Measurements from ENCODE around the gene DPYD. TPM values are rescaled to one million over a fixed set of nuclear protein-coding genes. Genes with fewer than 3 reads are reported as not detected.

DPYD gene
- total RNA-seq, 1 donor from 2014 or later = 9.2 TPM

DNA sequence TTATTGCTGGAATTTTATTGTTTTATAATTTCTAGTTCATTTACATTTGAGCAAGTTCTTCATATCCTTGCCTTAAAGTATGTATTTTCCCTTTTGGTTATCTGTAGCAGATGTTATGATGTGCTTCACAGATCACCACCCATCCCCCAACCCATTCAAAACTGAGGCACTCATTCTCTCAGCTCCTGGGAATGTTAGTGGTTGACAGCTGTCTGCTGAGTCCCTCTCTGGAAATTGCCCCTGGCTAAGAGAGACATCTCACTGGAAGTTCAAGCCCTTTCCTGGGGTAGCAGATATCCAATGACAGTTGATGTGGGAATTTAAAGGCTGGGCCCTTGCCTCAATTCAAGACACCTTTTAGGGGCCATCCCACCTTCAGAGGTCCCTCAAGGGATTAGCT lies 4.3 kb upstream of the DPYD start:
- no peak for TF ChIP-seq CTCF (IDR thresholded peaks at IDR 0.05; ENCODE audit: borderline replicate concordance)
- no peaks in the 10 kb centered on the region for H3K36me3 ChIP-seq

GRCh38 chr1:97923811-97924210 lies 3.0 kb upstream of the DPYD start:
- H3K4me1 ChIP-seq = peaks cover 26% of the 10 kb centered on the region
- no peak overlapping the region for H3K4me3 ChIP-seq
- no peaks in the 10 kb centered on the region for H3K36me3 ChIP-seq
- no peaks in the 10 kb centered on the region for H3K27me3 ChIP-seq (ENCODE audit: low read depth)
- H3K27ac ChIP-seq (replicated peaks) = no peak overlapping the region
- no peak for TF ChIP-seq CTCF (IDR thresholded peaks at IDR 0.05; ENCODE audit: borderline replicate concordance)
- intact Hi-C loops (cut with micrococcal nuclease) = no loop called here
- H3K9me3 ChIP-seq (replicated peaks) = no peaks in the 10 kb centered on the region
- DNase-seq = no peak

More for the DNA sequence above, 4.3 kb upstream of the DPYD start:
- no peak overlapping the region for H3K27ac ChIP-seq (replicated peaks)
- H3K9me3 ChIP-seq (replicated peaks) = no peaks in the 10 kb centered on the region
- intact Hi-C loops (cut with micrococcal nuclease) = no loop called here
- H3K27me3 ChIP-seq (ENCODE audit: low read depth) = no peaks in the 10 kb centered on the region
- DNase-seq = no peak
- H3K4me3 ChIP-seq = no peak overlapping the region
- H3K4me1 ChIP-seq = peaks cover 13% of the 10 kb centered on the region

DNA sequence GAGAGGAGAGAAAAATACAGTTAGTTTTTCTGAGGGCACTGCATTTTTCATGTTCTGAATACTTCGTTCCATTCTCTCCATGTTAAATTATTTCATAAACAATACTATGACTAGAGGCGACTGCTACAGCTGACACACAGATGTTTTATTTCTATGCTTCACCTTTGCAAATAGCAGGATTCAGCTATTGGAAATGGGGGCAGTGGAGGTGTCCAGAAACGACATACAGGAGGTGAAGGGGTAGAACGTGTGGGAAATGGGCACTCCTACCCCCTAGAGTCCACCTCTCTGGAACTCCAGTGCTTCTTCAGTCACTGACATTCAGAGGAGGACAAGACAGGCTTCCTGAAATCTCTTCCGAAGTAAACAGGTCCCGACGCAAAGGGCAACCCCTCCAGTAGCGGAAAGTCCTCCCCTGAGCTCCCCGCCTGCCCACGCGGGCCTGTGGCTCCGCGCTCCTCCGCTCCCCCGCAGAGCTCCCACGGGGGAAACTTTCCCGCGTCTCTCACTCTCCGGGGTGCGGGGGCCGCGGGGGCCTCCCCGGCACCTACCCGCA lies 480 bp downstream of the DPYD start:
- no peaks in the 10 kb centered on the region for H3K27me3 ChIP-seq (ENCODE audit: low read depth)
- DNase-seq = no peak
- H3K9me3 ChIP-seq (replicated peaks) = no peaks in the 10 kb centered on the region
- peak overlapping the region; percentile 95 for H3K4me3 ChIP-seq
- H3K27ac ChIP-seq (replicated peaks) = peak overlapping the region; percentile 95
- intact Hi-C loops (cut with micrococcal nuclease) = no loop called here
- peaks cover 45% of the 10 kb centered on the region for H3K4me1 ChIP-seq
- no peak for TF ChIP-seq CTCF (IDR thresholded peaks at IDR 0.05; ENCODE audit: borderline replicate concordance)
- H3K36me3 ChIP-seq = no peaks in the 10 kb centered on the region

DNA sequence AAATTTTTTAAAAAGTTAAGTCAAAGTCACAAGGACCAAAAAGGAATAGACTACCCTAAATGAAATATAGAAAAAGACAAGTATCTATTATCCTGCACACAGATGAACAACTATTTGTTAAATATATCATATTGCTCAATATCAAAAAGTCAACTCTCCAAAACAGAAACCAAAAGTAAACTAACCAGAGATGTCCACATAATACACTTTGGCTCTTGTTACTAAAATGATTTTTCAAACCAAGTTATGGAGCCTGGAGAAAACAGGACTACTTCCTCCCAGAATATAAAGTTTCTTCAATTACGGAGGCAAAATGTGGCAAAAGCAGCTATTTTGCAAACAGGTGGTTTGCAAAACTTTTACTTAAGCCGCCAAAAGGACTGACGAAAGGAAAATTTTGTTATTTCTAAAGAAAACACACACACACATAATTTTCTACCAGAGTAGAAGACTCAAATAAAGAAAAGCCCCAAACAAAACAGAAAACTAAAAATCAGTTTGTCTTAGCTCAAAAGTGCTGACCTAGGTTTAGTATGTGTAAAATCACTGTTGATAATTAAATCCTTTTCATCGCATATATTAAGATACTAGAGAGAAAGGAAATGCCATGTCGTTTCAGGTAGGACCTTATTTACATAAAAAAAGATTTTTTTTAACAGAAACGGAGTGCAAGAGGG lies 1.1 kb downstream of the DPYD start:
- H3K27ac ChIP-seq (replicated peaks) = peak overlapping the region; percentile 95
- TF ChIP-seq CTCF (IDR thresholded peaks at IDR 0.05; ENCODE audit: borderline replicate concordance) = no peak

GRCh38 chr1:97918961-97919360 lies 1.9 kb downstream of the DPYD start:
- peaks cover 50% of the 10 kb centered on the region for H3K4me1 ChIP-seq
- TF ChIP-seq CTCF (IDR thresholded peaks at IDR 0.05; ENCODE audit: borderline replicate concordance) = no peak
- peak overlapping the region; percentile 95 for H3K4me3 ChIP-seq
- H3K27me3 ChIP-seq (ENCODE audit: low read depth) = no peaks in the 10 kb centered on the region
- no peaks in the 10 kb centered on the region for H3K9me3 ChIP-seq (replicated peaks)
- DNase-seq = no peak
- no peaks in the 10 kb centered on the region for H3K36me3 ChIP-seq
- peak overlapping the region; percentile 95 for H3K27ac ChIP-seq (replicated peaks)
- intact Hi-C loops (cut with micrococcal nuclease) = no loop called here

More for the DNA sequence above, 1.1 kb downstream of the DPYD start:
- no peaks in the 10 kb centered on the region for H3K36me3 ChIP-seq
- no peaks in the 10 kb centered on the region for H3K9me3 ChIP-seq (replicated peaks)
- H3K27me3 ChIP-seq (ENCODE audit: low read depth) = no peaks in the 10 kb centered on the region
- H3K4me3 ChIP-seq = peak overlapping the region; percentile 95
- intact Hi-C loops (cut with micrococcal nuclease) = no loop called here
- peaks cover 50% of the 10 kb centered on the region for H3K4me1 ChIP-seq
- no peak for DNase-seq
